Uterus (tissue), 2 donors: Measurements from ENCODE around the gene QTRT2.

Experiments used
- POLR2A ChIP-seq, 2 donors: fragments of 450-650 bp; IDR thresholded peaks; one replicate each; pipeline ENCODE4 v1.6.1; 2016; ENCODE audit warnings: antibody characterized with exemption in 2 of 2, mild to moderate bottlenecking in 1 of 2, moderate library complexity in 1 of 2
- TF ChIP-seq, protein P1 (sequence below), 4 experiments: fragments of 200-600 bp in 2 of 4; fragments of 450-650 bp in 2 of 4; sonication (generic) in 2 of 4; IDR thresholded peaks; one replicate each; pipeline ENCODE4 v1.5.1; 2016 to 2019; ENCODE audit warnings: antibody characterized with exemption in 4 of 4, mild to moderate bottlenecking in 2 of 4, moderate library complexity in 1 of 4

DNA sequence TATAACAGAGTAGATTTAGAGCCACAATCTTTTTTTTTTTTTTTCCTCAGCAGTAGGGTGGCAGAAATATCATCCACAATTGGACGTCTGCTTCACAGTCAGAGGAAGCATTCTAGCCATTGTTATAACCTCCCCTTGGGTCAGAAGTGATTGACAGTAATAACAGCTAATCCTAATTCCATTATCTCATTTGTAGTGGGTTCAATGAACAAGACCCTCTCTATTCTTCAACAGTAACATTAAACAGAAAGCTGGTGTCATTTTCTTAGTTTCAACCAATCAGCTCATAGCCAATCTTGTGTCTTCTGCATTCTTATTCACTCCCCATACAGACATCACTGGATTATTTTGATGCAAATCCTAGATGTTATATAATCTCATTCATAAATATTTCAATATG, 44.6 kb downstream of the QTRT2 start:
- TF ChIP-seq, protein P1, sequence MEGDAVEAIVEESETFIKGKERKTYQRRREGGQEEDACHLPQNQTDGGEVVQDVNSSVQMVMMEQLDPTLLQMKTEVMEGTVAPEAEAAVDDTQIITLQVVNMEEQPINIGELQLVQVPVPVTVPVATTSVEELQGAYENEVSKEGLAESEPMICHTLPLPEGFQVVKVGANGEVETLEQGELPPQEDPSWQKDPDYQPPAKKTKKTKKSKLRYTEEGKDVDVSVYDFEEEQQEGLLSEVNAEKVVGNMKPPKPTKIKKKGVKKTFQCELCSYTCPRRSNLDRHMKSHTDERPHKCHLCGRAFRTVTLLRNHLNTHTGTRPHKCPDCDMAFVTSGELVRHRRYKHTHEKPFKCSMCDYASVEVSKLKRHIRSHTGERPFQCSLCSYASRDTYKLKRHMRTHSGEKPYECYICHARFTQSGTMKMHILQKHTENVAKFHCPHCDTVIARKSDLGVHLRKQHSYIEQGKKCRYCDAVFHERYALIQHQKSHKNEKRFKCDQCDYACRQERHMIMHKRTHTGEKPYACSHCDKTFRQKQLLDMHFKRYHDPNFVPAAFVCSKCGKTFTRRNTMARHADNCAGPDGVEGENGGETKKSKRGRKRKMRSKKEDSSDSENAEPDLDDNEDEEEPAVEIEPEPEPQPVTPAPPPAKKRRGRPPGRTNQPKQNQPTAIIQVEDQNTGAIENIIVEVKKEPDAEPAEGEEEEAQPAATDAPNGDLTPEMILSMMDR (IDR thresholded peaks at IDR 0.05), result no peak
- TF ChIP-seq POLR2A (IDR thresholded peaks at IDR 0.05), result no peak
